Measurements from ENCODE around the gene INO80.
A peak's percentile ranks its signal among the peaks of the same experiment; 100 is the strongest.

INO80 gene

GRCh38 chr15:40943764-40944365 is 172.2 kb downstream of the INO80 start:
- Histone ChIP-seq H3K36me3 (ENCODE audit: insufficient read depth, low read length) (no peaks in the 10 kb centered on the region), H4K20me1 (ENCODE audit: insufficient read depth, low read length, poor library complexity, severe bottlenecking) (no peaks in the 10 kb centered on the region), H3K4me2 (ENCODE audit: low read depth, low read length, poor library complexity, severe bottlenecking) (no peak overlapping the region), H3F3A (ENCODE audit: low read depth) (peaks cover 10% of the 10 kb centered on the region; the same call in 1 of the 2 replicates), H3K4me1 (ENCODE audit: insufficient read depth, low read length, poor library complexity, severe bottlenecking) (peaks cover 22% of the 10 kb centered on the region), H3K4me3 (ENCODE audit: low read length, poor library complexity, severe bottlenecking) (no peak overlapping the region), H3K79me2 (ENCODE audit: insufficient read depth, low read length) (no peaks in the 10 kb centered on the region), H3K9ac (ENCODE audit: low read depth, low read length, poor library complexity, severe bottlenecking) (no peak overlapping the region), H3K27me3 (ENCODE audit: insufficient read depth, low read length, poor library complexity, severe bottlenecking) (no peaks in the 10 kb centered on the region), H3K9me2 (replicated peaks; ENCODE audit: low read depth, low read length) (no peaks in the 10 kb centered on the region), H3K9me3 (ENCODE audit: insufficient read depth, low read depth, low read length) (no peaks in the 10 kb centered on the region), H2AFZ (ENCODE audit: low read length) (no peak overlapping the region)
- no peak for TF ChIP-seq EZH2phosphoT487 (IDR thresholded peaks at IDR 0.05; ENCODE audit: borderline replicate concordance)
- TF ChIP-seq CTCF (conservative IDR thresholded peaks at IDR 0.05; ENCODE audit: low read length): no peak

DNA sequence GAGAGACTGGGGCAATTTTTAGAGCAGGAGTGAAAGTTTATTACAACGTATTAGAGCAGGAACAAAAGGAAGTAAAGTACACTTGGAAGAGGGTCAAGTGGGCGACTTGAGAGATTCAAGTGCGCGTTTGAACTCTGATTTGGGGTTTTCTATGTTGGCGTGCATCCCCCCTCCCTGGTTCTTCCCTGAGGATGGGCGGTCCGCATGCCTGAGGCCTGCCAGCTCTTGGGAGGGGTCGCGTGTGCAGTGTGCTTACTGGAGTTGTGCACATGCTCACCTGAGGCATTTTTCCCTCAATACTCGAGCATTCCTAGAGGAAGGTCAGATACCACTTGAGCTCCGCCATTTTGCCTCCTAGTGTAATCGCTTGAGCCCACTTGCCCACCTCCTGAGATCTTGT is 173.2 kb downstream of the INO80 start:
- Histone ChIP-seq H3K9ac (ENCODE audit: low read depth, low read length, poor library complexity, severe bottlenecking) (peak overlapping the region; percentile 72), H3K4me2 (ENCODE audit: low read depth, low read length, poor library complexity, severe bottlenecking) (peak overlapping the region; percentile 92), H2AFZ (ENCODE audit: low read length) (peak overlapping the region; percentile 97; the same call in 1 of the 2 replicates), H3K4me1 (ENCODE audit: insufficient read depth, low read length, poor library complexity, severe bottlenecking) (peaks cover 22% of the 10 kb centered on the region), H3K79me2 (ENCODE audit: insufficient read depth, low read length) (no peaks in the 10 kb centered on the region), H3F3A (ENCODE audit: low read depth) (peaks cover 10% of the 10 kb centered on the region; the same call in 1 of the 2 replicates), H4K20me1 (ENCODE audit: insufficient read depth, low read length, poor library complexity, severe bottlenecking) (no peaks in the 10 kb centered on the region), H3K36me3 (ENCODE audit: insufficient read depth, low read length) (no peaks in the 10 kb centered on the region), H3K27me3 (ENCODE audit: insufficient read depth, low read length, poor library complexity, severe bottlenecking) (no peaks in the 10 kb centered on the region), H3K9me3 (ENCODE audit: insufficient read depth, low read depth, low read length) (no peaks in the 10 kb centered on the region), H3K9me2 (replicated peaks; ENCODE audit: low read depth, low read length) (no peaks in the 10 kb centered on the region), H3K4me3 (ENCODE audit: low read length, poor library complexity, severe bottlenecking) (peak overlapping the region; percentile 74)
- TF ChIP-seq EZH2phosphoT487 (IDR thresholded peaks at IDR 0.05; ENCODE audit: borderline replicate concordance): no peak
- TF ChIP-seq CTCF (conservative IDR thresholded peaks at IDR 0.05; ENCODE audit: low read length): no peak

- no peak for TF ChIP-seq CTCF (conservative IDR thresholded peaks at IDR 0.05; ENCODE audit: low read length)
- TF ChIP-seq EZH2phosphoT487 (IDR thresholded peaks at IDR 0.05; ENCODE audit: borderline replicate concordance): no peak
- Histone ChIP-seq H2AFZ (ENCODE audit: low read length) (peak overlapping the region; percentile 97), H3K27me3 (ENCODE audit: insufficient read depth, low read length, poor library complexity, severe bottlenecking) (no peaks in the 10 kb centered on the region), H3K4me2 (ENCODE audit: low read depth, low read length, poor library complexity, severe bottlenecking) (peak overlapping the region; percentile 92), H3K4me3 (ENCODE audit: low read length, poor library complexity, severe bottlenecking) (peak overlapping the region; percentile 74), H3K9me2 (replicated peaks; ENCODE audit: low read depth, low read length) (no peaks in the 10 kb centered on the region), H3K79me2 (ENCODE audit: insufficient read depth, low read length) (no peaks in the 10 kb centered on the region), H4K20me1 (ENCODE audit: insufficient read depth, low read length, poor library complexity, severe bottlenecking) (no peaks in the 10 kb centered on the region), H3K4me1 (ENCODE audit: insufficient read depth, low read length, poor library complexity, severe bottlenecking) (peaks cover 22% of the 10 kb centered on the region), H3K9ac (ENCODE audit: low read depth, low read length, poor library complexity, severe bottlenecking) (peak overlapping the region; percentile 72), H3K36me3 (ENCODE audit: insufficient read depth, low read length) (no peaks in the 10 kb centered on the region), H3F3A (ENCODE audit: low read depth) (peaks cover 10% of the 10 kb centered on the region; the same call in 1 of the 2 replicates), H3K9me3 (ENCODE audit: insufficient read depth, low read depth, low read length) (no peaks in the 10 kb centered on the region)
These were observed 173.7 kb downstream of the INO80 start for GRCh38 chr15:40942337-40942854.

Measured in Loucy (cell line).